Measurements from ENCODE around the gene CSAG2.

Gene CSAG2

GRCh38 chrX:152658302-152658701, 50.8 kb downstream of the CSAG2 start:
- no peak for DNase-seq
